HepG2 (cell line): ENCODE measurements around the gene NECAB2.

Source experiments
- CEBPZ ChIP-seq: IDR thresholded peaks from 2 replicates; pipeline ENCODE4 v1.6.1; 2012; ENCODE audit warnings: low read length, improper control_type of control experiment
- FOXJ3 ChIP-seq: sonication (generic); formaldehyde crosslinking; IDR thresholded peaks from 2 replicates; pipeline ENCODE4 v1.4.0; 2020; ENCODE audit warnings: missing genetic modification reagents, mild to moderate bottlenecking, borderline replicate concordance
- GATAD2A ChIP-seq: IDR thresholded peaks from 2 replicates; pipeline ENCODE4 v1.6.1; 2016
- GTF2F1 ChIP-seq: fragments of 150-350 bp; IDR thresholded peaks from 2 replicates; pipeline ENCODE4 v1.6.1; 2014; ENCODE audit warnings: low read length
- HNF1B ChIP-seq: sonication (generic); formaldehyde crosslinking; IDR thresholded peaks from 2 replicates; pipeline ENCODE4 v1.5.1; 2020; ENCODE audit warnings: mild to moderate bottlenecking, moderate library complexity, missing genetic modification reagents
- MAX ChIP-seq: IDR thresholded peaks from 2 replicates; pipeline ENCODE4 v1.6.1; 2012; ENCODE audit warnings: inconsistent platforms
- MYC ChIP-seq: sonication (generic); formaldehyde crosslinking; IDR thresholded peaks from 2 replicates; pipeline ENCODE4 v1.9.0; 2021; ENCODE audit warnings: missing genetic modification reagents, borderline replicate concordance
- NFIC ChIP-seq: IDR thresholded peaks from 2 replicates; pipeline ENCODE4 v1.6.1; 2012; ENCODE audit warnings: mild to moderate bottlenecking, low read length, inconsistent platforms
- PHF20 ChIP-seq: sonication (generic); formaldehyde crosslinking; IDR thresholded peaks from 2 replicates; pipeline ENCODE4 v1.5.0; 2020; ENCODE audit warnings: mild to moderate bottlenecking, missing genetic modification reagents
- RNF2 ChIP-seq: fragments of 450-650 bp; conservative IDR thresholded peaks from 2 replicates; pipeline ENCODE4 v1.6.1; 2016; ENCODE audit warnings: low read depth
- ZFP41 ChIP-seq: sonication (generic); formaldehyde crosslinking; IDR thresholded peaks from 2 replicates; pipeline ENCODE4 v1.4.0; 2020; ENCODE audit warnings: mild to moderate bottlenecking, missing genetic modification reagents, borderline replicate concordance
- ZNF253 ChIP-seq: sonication (generic); formaldehyde crosslinking; IDR thresholded peaks from 2 replicates; pipeline ENCODE4 v1.8.0; 2022; ENCODE audit warnings: mild to moderate bottlenecking, missing genetic modification reagents, borderline replicate concordance
- ZNF766 ChIP-seq: sonication (generic); formaldehyde crosslinking; IDR thresholded peaks from 2 replicates; pipeline ENCODE4 v1.5.0; 2020; ENCODE audit warnings: missing genetic modification reagents, borderline replicate concordance

- TF ChIP-seq FOXJ3 (CRISPR knock-in tag) (no peak), RNF2 (no peak), CEBPZ (no peak), ZFP41 (CRISPR knock-in tag) (no peak), MAX (no peak), PHF20 (CRISPR knock-in tag) (no peak), ZNF766 (CRISPR knock-in tag) (no peak), GATAD2A (no peak), ZNF253 (CRISPR knock-in tag) (no peak), MYC (no peak), GTF2F1 (no peak), HNF1B (CRISPR knock-in tag) (no peak), NFIC (no peak)
Observed at GRCh38 chr16:84026606-84027005, 58.6 kb downstream of the NECAB2 start.
